HepG2 (cell line): Measurements from ENCODE around the gene SLX1A. TPM values are rescaled to one million over a fixed set of nuclear protein-coding genes. Genes with fewer than 3 reads are reported as not detected.

ENCODE experiments used
- ARNT ChIP-seq: fragments of 450-650 bp; IDR thresholded peaks from 2 replicates; pipeline ENCODE4 v1.6.1; 2017
- ATF4 ChIP-seq, 2 experiments: fragments of 450-650 bp in 1 of 2; sonication (generic) in 1 of 2; formaldehyde crosslinking; IDR thresholded peaks; 2 replicates each; pipeline versions ENCODE4 v1.5.0 to v1.8.0; 2020 to 2022; ENCODE audit warnings: mild to moderate bottlenecking in 1 of 2, missing genetic modification reagents in 1 of 2
- BATF2 ChIP-seq: sonication (generic); formaldehyde crosslinking; IDR thresholded peaks from 2 replicates; pipeline ENCODE4 v1.8.0; 2022; ENCODE audit warnings: mild to moderate bottlenecking, missing genetic modification reagents, moderate library complexity
- CEBPB ChIP-seq: IDR thresholded peaks from 2 replicates; pipeline ENCODE4 v1.6.1; 2011; ENCODE audit warnings: low read depth, low read length, improper control_type of control experiment, borderline replicate concordance
- FOXO4 ChIP-seq: sonication (generic); formaldehyde crosslinking; conservative IDR thresholded peaks from 2 replicates; pipeline ENCODE4 v1.8.1; 2023; ENCODE audit warnings: missing genetic modification reagents
- GZF1 ChIP-seq: sonication (generic); formaldehyde crosslinking; IDR thresholded peaks from 2 replicates; pipeline ENCODE4 v1.5.1; 2020; ENCODE audit warnings: mild to moderate bottlenecking, missing genetic modification reagents
- HNRNPUL1 ChIP-seq: fragments of 200-400 bp; formaldehyde crosslinking; IDR thresholded peaks from 2 replicates; pipeline ENCODE4 v1.6.1; 2017; ENCODE audit warnings: low read depth, mild to moderate bottlenecking, low read length, moderate library complexity
- JARID2 ChIP-seq: sonication (generic); formaldehyde crosslinking; IDR thresholded peaks from 2 replicates; pipeline ENCODE4 v1.8.1; 2023; ENCODE audit warnings: missing genetic modification reagents, inconsistent platforms; ENCODE audit not compliant: insufficient replicate concordance
- MAFF ChIP-seq: IDR thresholded peaks from 2 replicates; pipeline ENCODE4 v1.6.1; 2011; ENCODE audit warnings: low read depth, low read length, improper control_type of control experiment
- MATR3 ChIP-seq: sonication (generic); formaldehyde crosslinking; IDR thresholded peaks from 2 replicates; pipeline ENCODE4 v1.4.0; 2020; ENCODE audit warnings: missing genetic modification reagents
- NFYC ChIP-seq: IDR thresholded peaks from 2 replicates; pipeline ENCODE4 v1.6.1; 2016; ENCODE audit warnings: missing genetic modification reagents, missing compliant biosample characterization
- PHF21A ChIP-seq: sonication (generic); formaldehyde crosslinking; IDR thresholded peaks from 2 replicates; pipeline ENCODE4 v1.5.0; 2020; ENCODE audit warnings: mild to moderate bottlenecking, missing genetic modification reagents
- REL ChIP-seq: sonication (generic); formaldehyde crosslinking; conservative IDR thresholded peaks from 2 replicates; pipeline ENCODE4 v1.8.0; 2022; ENCODE audit warnings: mild to moderate bottlenecking, missing genetic modification reagents, moderate library complexity
- RFXANK ChIP-seq: IDR thresholded peaks from 2 replicates; pipeline ENCODE4 v1.6.1; 2016
- SUZ12 ChIP-seq: fragments of 150-350 bp; IDR thresholded peaks from 2 replicates; pipeline ENCODE4 v1.6.1; 2014; ENCODE audit warnings: low read depth, low read length
- TBP ChIP-seq: sonication (generic); formaldehyde crosslinking; IDR thresholded peaks from 2 replicates; pipeline ENCODE4 v1.5.0; 2020; ENCODE audit warnings: missing genetic modification reagents
- TCF7 ChIP-seq: sonication (generic); IDR thresholded peaks from 2 replicates; pipeline ENCODE4 v1.6.1; 2016; ENCODE audit warnings: antibody characterized with exemption, low read depth
- TIGD3 ChIP-seq: sonication (generic); formaldehyde crosslinking; IDR thresholded peaks from 2 replicates; pipeline ENCODE4 v1.5.1; 2020; ENCODE audit warnings: mild to moderate bottlenecking, missing genetic modification reagents, borderline replicate concordance
- ZFP90 ChIP-seq: sonication (generic); formaldehyde crosslinking; IDR thresholded peaks from 2 replicates; pipeline ENCODE4 v1.8.0; 2022; ENCODE audit warnings: missing genetic modification reagents, mild to moderate bottlenecking, inconsistent platforms, borderline replicate concordance
- ZKSCAN5 ChIP-seq: sonication (generic); formaldehyde crosslinking; IDR thresholded peaks from 2 replicates; pipeline ENCODE4 v1.5.1; 2020; ENCODE audit warnings: mild to moderate bottlenecking, missing genetic modification reagents
- ZNF121 ChIP-seq: sonication (generic); formaldehyde crosslinking; IDR thresholded peaks from 2 replicates; pipeline ENCODE4 v1.5.0; 2020; ENCODE audit warnings: mild to moderate bottlenecking, missing genetic modification reagents
- ZNF232 ChIP-seq: sonication (generic); formaldehyde crosslinking; IDR thresholded peaks from 2 replicates; pipeline ENCODE4 v1.4.0; 2020; ENCODE audit warnings: missing genetic modification reagents, borderline replicate concordance
- ZNF326 ChIP-seq: sonication (generic); formaldehyde crosslinking; IDR thresholded peaks from 2 replicates; pipeline ENCODE4 v1.4.0; 2020; ENCODE audit warnings: missing genetic modification reagents, borderline replicate concordance
- polyA plus RNA-seq, 8 experiments: library from polyadenylated mRNA; depleted of rRNA in 3 of 8; stranded (reverse) in 7 of 8; unstranded in 1 of 8; fragments of >200 nt; fragmentation: Illumina TruSeq in 4 of 8; extraction: Trizol in 4 of 8; gene quantifications; 2 replicates each; pipeline versions ENCODE4 v1.2.1 to v1.2.3, GENCODE V29; 2011 to 2016; ENCODE audit warnings: low read depth in 4 of 8, missing spikeins in 1 of 8, mixed read lengths in 1 of 8; ENCODE audit not compliant: insufficient read depth in 1 of 8
- total RNA-seq, 5 experiments: library from RNA; depleted of rRNA; stranded (reverse); fragments of >200 nt; fragmentation: Illumina TruSeq; extraction: Trizol; gene quantifications; 2 replicates each; pipeline ENCODE4 v1.2.3, GENCODE V29; 2016; ENCODE audit warnings: low read depth in 1 of 5
- TF ChIP-seq, protein P1 (sequence below): sonication (generic); formaldehyde crosslinking; IDR thresholded peaks from 2 replicates; pipeline ENCODE4 v1.4.0; 2020; ENCODE audit warnings: mild to moderate bottlenecking, missing genetic modification reagents
- TF ChIP-seq, protein P2 (sequence below): sonication (generic); formaldehyde crosslinking; IDR thresholded peaks from 2 replicates; pipeline ENCODE4 v1.4.0; 2020; ENCODE audit warnings: mild to moderate bottlenecking, missing genetic modification reagents

The SLX1A gene
- total and polyA plus RNA-seq, 2 of the 13 experiments (the other 11 are each of a cell fraction or from before 2014, with no cell fraction given), result 12.0 to 37.1 TPM

- TF ChIP-seq, protein P1, sequence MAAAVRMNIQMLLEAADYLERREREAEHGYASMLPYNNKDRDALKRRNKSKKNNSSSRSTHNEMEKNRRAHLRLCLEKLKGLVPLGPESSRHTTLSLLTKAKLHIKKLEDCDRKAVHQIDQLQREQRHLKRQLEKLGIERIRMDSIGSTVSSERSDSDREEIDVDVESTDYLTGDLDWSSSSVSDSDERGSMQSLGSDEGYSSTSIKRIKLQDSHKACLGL, result no peak
- TF ChIP-seq JARID2 (no peak), ATF4 (CRISPR knock-in tag; IDR thresholded peaks at IDR 0.05) (peak in 1 of 2 experiments; percentile 75; a peak in 2 of 4 replicates), NFYC (CRISPR knock-in tag) (no peak), BATF2 (CRISPR knock-in tag) (no peak), ZNF121 (CRISPR knock-in tag) (peak; percentile 59), MAFF (no peak), FOXO4 (CRISPR knock-in tag) (no peak), CEBPB (0 out of 2 replicates have a peak, but pooled peaks have one; percentile 31), PHF21A (CRISPR knock-in tag) (no peak), RFXANK (CRISPR knock-in tag) (no peak), ZFP90 (no peak), SUZ12 (no peak), ARNT (no peak), GZF1 (CRISPR knock-in tag) (no peak), TBP (CRISPR knock-in tag) (no peak), MATR3 (no peak), ZKSCAN5 (no peak), REL (CRISPR knock-in tag) (no peak), ZNF232 (CRISPR knock-in tag) (no peak), ZNF326 (CRISPR knock-in tag) (no peak), TIGD3 (CRISPR knock-in tag) (no peak), TCF7 (no peak), HNRNPUL1 (no peak)
- TF ChIP-seq, protein P2, sequence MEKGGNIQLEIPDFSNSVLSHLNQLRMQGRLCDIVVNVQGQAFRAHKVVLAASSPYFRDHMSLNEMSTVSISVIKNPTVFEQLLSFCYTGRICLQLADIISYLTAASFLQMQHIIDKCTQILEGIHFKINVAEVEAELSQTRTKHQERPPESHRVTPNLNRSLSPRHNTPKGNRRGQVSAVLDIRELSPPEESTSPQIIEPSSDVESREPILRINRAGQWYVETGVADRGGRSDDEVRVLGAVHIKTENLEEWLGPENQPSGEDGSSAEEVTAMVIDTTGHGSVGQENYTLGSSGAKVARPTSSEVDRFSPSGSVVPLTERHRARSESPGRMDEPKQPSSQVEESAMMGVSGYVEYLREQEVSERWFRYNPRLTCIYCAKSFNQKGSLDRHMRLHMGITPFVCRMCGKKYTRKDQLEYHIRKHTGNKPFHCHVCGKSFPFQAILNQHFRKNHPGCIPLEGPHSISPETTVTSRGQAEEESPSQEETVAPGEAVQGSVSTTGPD (CRISPR knock-in tag), result no peak
These were observed 7.8 kb upstream of the SLX1A start (continued) for GRCh38 chr16:30185683-30186421.
